ENCODE measurements around the gene ASPM.
"Not testable (repeated sequence)": the region's sequence is repeated elsewhere in the genome, so short reads cannot be mapped to it uniquely, and the experiment has no call there.

Gene ASPM

DNA sequence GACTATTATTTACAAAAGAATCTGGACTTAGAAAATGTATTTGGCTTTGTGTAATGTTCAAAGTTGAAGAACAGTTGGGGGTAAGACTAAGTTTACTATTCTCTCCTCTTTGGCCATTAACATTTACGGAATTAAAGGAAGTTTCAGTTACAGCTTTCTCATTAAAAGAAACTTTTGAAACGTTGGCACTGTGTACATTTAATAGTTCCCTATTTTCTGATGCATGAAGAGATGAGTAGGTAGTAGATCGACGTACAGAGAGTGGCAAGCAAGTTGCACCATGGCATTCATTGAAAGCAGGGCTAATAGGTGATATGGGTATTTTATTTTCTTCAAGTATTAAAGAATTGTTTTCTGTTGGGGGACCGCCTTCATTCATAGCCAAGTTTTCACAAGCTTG, 3.2 kb downstream of the ASPM start:
- DNase-seq (ENCODE audit: low read depth) = no peak

DNA sequence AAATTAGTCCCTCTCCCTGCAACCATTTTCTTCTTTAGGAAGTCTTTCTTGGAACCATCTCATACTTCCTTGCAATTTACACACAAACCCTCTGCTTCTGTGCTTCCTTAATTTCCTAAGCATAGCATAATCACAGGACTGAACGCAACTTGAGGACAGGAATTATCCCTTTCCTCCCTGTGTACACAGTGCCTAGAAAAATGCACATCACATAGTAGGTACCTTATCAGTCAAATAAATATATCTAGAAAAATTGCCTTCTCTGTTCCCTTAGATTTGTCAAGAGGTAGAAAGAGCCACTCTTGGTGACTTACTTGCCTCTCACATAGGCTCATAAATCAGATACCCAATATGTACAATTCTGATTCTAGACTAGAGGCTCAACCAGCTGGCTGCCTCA, 4.9 kb downstream of the ASPM start:
- no peak for DNase-seq (ENCODE audit: low read depth)

DNA sequence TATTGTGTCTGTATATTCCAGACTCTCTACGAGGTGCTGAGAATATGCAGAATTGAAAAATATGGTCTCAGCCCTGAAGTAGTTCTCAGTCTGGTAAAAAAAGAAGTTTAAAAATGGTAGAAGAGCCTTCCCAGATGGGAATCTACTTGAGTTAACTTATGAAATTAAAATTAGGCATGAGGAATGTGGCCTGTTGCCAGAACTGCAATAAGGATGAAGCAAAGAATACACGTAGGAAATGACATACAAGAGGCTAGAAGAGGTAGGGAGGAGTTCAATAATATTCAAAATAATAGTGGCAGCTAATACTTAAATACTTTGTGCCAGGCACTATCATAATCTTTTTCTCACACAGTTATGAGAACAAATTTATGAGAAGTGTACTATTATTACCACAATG, 6.3 kb downstream of the ASPM start:
- DNase-seq (ENCODE audit: low read depth) = no peak

DNA sequence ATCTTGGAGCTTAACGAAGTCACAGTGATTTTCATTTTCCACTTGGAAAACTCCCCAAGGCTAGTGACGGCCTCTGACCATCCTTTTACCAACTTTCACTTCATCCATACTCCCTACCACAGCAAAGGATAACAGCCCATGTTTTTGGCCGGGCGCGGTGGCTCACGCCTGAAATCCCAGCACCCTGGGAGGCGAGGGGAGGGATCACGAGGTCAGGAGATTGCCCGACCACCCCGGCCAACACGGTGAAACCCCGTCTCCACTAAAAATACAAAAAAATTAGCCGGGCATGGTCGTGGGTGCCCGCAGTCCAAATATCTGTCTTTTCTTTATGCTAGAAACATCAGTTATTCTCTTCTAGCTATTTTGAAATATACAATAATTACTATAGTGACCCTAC, 7.3 kb downstream of the ASPM start:
- DNase-seq (ENCODE audit: low read depth) = no peak

- DNase-seq (ENCODE audit: low read depth) = no peak
Measured at GRCh38 chr1:197137322-197137721, 9.1 kb downstream of the ASPM start.

DNA sequence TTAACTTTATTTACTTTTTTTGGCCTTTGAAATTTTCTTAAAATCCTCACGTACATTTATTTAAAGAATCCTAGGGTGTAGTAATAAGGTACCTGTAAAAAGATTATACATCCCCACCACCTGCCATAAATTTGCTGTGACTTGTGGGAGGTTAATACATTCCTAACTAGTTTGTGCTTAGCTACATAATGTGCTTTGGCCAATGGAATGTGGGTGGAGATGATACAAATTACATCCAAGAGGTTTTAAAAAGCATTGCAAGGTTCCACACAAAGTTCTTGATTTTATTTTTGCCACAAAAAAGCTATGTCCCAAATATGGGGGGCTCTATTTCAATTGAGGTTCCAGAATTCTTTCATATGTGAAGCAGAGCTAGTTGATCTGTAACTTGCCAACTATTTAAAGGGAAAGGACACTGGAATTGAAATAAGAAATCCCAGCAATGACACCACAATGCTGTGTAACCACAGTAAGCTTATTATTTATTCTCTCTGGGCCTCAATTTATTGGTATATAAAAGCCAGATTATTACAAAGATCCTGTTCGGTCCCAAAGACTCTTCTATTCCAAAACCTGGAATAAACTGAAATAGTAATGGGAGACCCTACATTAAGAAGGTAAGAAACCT, 15.7 kb downstream of the ASPM start:
- DNase-seq (ENCODE audit: low read depth) = no peak

GRCh38 chr1:197129698-197130097, 16.8 kb downstream of the ASPM start:
- no peak for DNase-seq (ENCODE audit: low read depth)

GRCh38 chr1:197127246-197127912, 19.1 kb downstream of the ASPM start:
- DNase-seq (ENCODE audit: low read depth) = peak; percentile 41

DNA sequence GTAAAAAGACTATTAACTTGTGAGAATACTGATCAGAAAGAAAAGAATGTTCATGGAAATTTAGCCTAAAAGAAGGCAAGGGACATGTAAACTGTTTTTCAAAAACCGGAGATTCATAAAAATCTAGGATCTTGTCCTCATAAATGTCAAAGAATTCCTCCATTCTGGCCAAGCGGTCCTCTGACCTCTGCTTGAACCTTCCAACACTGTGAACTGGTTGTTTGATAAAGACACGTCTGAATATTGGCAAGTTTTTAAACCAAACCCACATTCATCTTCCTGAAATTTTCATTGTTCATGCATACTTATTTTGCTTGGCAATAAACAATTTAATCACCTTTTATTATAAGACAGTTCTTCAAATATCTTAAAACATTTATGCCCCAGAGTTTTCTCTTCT, 19.8 kb downstream of the ASPM start:
- no peak for DNase-seq (ENCODE audit: low read depth)

GRCh38 chr1:197124376-197124775, 22.1 kb downstream of the ASPM start:
- no peak for DNase-seq (ENCODE audit: low read depth)

- DNase-seq (ENCODE audit: low read depth) = no peak
Measured at GRCh38 chr1:197116156-197116555, 30.3 kb downstream of the ASPM start.

GRCh38 chr1:197106869-197107268, 39.6 kb downstream of the ASPM start:
- DNase-seq (ENCODE audit: low read depth) = no peak

- no peak for DNase-seq (ENCODE audit: low read depth)
Measured at GRCh38 chr1:197103300-197103699, 43.2 kb downstream of the ASPM start.

DNA sequence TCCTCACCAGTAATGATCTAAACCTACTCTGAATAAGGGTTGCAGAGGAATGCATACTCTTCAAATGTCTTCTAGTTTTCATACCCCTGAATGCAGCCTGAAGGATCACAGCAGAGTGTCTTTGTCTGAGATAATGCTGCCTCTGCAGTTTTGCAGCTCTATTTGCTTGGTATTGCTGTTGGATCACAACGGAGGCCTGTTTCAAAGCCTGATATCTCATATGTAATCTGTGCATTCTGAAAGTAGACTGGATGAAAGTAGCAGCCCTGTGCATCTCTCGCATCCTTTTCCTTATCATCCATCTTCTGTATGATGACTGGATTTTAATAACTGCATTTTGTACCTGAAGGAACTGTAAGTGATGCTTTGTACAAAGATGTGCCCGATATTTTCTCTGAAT, 44.5 kb downstream of the ASPM start:
- DNase-seq (ENCODE audit: low read depth) = no peak

GRCh38 chr1:197100677-197101076, 45.8 kb downstream of the ASPM start:
- DNase-seq (ENCODE audit: low read depth) = no peak

DNA sequence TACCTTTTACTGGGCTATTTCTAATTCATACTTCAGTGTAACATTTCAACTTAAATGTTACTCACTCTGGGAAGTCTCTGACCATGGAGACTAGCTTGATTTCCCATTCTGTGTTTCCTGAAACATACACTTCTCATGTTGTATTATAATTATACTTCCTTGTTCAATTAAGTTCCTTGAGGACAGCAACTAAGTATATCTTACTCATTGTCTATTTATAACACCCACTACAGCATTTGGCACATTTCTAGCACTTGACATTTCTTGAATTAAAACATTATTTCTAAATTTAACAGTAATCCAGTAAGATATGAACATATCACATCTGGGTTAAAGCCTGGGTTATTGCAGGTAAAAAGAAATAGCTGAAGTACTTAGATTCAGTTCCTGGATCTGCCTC, 47.0 kb downstream of the ASPM start:
- no peak for DNase-seq (ENCODE audit: low read depth)

DNA sequence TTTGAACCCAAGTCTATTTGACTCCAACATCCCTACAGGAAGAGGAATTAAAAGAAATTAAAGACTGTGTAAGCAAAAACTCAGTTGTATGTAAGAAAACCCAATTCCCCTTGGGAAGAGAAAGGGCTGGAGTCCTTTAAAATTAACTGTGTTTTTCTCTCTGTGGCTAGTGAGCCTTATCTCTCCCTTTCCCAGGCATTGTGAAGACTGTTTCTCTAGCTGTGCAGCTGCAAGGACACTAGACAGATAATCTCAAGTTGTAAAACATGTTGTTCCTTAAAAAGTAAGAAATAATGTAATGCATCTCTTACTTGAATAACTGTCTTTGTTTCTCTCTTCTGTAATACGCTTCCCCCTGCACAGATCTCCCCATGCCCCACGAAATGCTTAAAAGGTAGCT, 49.5 kb downstream of the ASPM start:
- DNase-seq (ENCODE audit: low read depth) = not testable (repeated sequence)

GRCh38 chr1:197096137-197096536, 50.3 kb downstream of the ASPM start:
- no peak for DNase-seq (ENCODE audit: low read depth)

DNA sequence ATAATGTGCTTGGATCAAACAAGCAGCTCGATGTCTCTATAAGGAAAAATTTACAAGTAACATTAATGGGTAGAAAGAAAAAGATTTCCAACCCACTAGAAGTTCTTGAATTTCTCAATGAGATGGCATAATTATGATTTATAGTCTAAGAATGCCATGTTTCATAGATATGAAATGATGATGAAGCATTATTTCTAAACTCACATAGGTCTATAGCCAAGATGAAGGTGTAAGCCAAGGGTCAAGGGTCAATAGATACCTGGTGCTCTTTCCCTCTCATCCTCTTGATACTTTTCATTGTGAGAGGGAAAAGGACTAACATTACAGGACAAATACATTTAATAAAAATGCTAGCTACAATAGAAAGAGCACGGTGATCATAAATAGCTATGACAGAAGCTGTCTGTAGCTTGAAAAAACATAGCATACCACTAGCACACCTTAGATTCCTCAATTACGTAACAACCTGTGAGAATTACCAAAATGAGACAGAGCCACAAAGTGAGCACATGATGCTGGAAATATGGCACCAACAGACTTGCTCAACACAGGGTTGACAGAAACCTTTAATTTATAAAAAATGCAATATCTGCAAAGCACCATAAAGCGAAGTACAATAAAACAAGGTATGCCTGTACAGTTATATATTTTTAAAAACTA, 53.1 kb downstream of the ASPM start:
- DNase-seq (ENCODE audit: low read depth) = no peak

DNA sequence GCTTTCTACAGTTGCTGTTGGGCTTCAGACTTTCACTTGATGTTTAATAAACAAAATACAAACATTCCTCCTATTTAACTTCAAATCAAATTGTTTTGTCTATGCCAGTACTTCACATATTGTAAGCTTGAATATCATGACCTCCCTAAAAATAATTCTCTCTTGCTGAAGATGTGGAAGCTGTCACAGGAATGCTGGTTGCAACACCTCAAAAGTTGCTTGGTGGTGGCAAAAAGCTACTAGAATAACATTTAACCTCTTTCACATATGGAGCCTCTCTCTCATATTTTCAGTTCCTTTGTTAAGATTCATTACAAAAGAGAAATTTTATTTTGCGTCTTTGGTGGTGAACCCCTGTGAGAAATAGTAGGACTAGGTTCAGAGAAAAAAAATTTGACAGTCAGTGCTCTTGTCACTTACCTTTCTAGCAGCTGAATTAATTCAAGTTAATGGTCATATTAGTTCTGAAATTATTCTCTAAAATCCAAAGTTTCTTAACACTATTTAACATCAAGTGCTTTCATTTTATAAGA, 53.9 kb downstream of the ASPM start:
- no peak for DNase-seq (ENCODE audit: low read depth)

- no peak for DNase-seq (ENCODE audit: low read depth)
Measured at GRCh38 chr1:197083474-197083873, 63.0 kb downstream of the ASPM start.

DNA sequence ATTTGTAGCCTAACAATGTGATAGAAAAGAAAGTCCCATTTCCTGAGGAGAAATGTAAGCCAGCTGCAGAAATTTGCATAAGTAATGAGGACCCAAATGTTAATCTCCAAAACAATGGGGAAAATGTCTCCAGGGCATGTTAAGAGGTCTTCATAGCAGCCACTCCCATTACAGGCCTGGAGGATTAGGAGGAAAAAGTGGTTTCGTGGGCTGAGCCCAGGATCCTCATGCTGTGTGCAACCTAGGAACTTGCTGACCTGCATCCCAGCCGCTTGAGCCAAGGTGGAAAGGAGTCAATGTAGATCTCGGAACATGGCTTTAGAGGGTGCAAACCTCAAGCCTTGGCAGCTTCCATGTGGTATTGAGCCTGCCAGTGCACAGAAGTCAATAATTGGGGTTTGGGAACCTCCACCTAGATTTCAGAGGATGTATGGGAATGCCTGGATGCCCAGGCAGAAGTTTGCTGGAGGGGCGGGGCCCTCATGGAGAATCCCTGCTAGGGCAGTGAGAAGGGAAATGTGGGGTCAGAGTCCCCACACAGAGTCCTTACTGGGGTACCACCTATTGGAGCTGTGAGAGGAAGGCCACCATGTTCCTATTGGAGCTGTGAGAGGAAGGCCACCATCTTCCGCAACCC, 65.2 kb downstream of the ASPM start:
- DNase-seq (ENCODE audit: low read depth) = no peak

- no peak for DNase-seq (ENCODE audit: low read depth)
Measured at GRCh38 chr1:197080323-197080722, 66.1 kb downstream of the ASPM start.
